DOHH2 (cell line): Measurements from ENCODE around the gene CTIF.
"Not testable (repeated sequence)": the region's sequence is repeated elsewhere in the genome, so short reads cannot be mapped to it uniquely, and the experiment has no call there.

Experiments used
- EZH2phosphoT487 ChIP-seq: fragments of 200-600 bp; sonication (generic); IDR thresholded peaks from 2 replicates; pipeline ENCODE4 v1.6.1; 2017; ENCODE audit warnings: borderline replicate concordance, mild to moderate bottlenecking, antibody characterized with exemption, low read length, moderate library complexity, mixed read lengths
- TF ChIP-seq, protein P1 (sequence below): fragments of 200-600 bp; sonication (generic); IDR thresholded peaks from one replicate; pipeline ENCODE4 v1.5.1; 2014; ENCODE audit warnings: antibody characterized with exemption, mild to moderate bottlenecking, low read depth, low read length; ENCODE audit not compliant: poor library complexity, severe bottlenecking

- TF ChIP-seq EZH2phosphoT487, result not testable (repeated sequence)
- TF ChIP-seq, protein P1, sequence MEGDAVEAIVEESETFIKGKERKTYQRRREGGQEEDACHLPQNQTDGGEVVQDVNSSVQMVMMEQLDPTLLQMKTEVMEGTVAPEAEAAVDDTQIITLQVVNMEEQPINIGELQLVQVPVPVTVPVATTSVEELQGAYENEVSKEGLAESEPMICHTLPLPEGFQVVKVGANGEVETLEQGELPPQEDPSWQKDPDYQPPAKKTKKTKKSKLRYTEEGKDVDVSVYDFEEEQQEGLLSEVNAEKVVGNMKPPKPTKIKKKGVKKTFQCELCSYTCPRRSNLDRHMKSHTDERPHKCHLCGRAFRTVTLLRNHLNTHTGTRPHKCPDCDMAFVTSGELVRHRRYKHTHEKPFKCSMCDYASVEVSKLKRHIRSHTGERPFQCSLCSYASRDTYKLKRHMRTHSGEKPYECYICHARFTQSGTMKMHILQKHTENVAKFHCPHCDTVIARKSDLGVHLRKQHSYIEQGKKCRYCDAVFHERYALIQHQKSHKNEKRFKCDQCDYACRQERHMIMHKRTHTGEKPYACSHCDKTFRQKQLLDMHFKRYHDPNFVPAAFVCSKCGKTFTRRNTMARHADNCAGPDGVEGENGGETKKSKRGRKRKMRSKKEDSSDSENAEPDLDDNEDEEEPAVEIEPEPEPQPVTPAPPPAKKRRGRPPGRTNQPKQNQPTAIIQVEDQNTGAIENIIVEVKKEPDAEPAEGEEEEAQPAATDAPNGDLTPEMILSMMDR, result not testable (repeated sequence)
Measured at GRCh38 chr18:48870926-48871325, 332.1 kb downstream of the CTIF start.
